Effector memory CD4-positive, alpha-beta T cell (primary cell): ENCODE data around the gene PBXIP1.

ENCODE experiments used
- DNase-seq, 3 donors: peaks; one replicate each; pipeline ENCODE4 v3.0.0-alpha.2; 2020
- H3K27ac ChIP-seq: 2 replicates; pipeline ENCODE4 v1.7.0; 2013; ENCODE audit warnings: mild to moderate bottlenecking, low read length, moderate library complexity; ENCODE audit not compliant: insufficient read depth, poor library complexity, severe bottlenecking
- H3K27me3 ChIP-seq: replicated peaks from 2 replicates; pipeline ENCODE4 v1.7.0; 2013; ENCODE audit warnings: mild to moderate bottlenecking, low read length; ENCODE audit not compliant: insufficient read depth, control insufficient read depth, poor library complexity, severe bottlenecking
- H3K36me3 ChIP-seq: 2 replicates; pipeline ENCODE4 v1.7.0; 2013; ENCODE audit warnings: mild to moderate bottlenecking, low read length, moderate library complexity; ENCODE audit not compliant: control insufficient read depth, insufficient read depth
- H3K4me1 ChIP-seq: 2 replicates; pipeline ENCODE4 v1.7.0; 2013; ENCODE audit warnings: low read length, mild to moderate bottlenecking; ENCODE audit not compliant: control insufficient read depth, insufficient read depth, poor library complexity, severe bottlenecking
- H3K4me3 ChIP-seq: 2 replicates; pipeline ENCODE4 v1.7.0; 2013; ENCODE audit warnings: low read length, low read depth, mild to moderate bottlenecking; ENCODE audit not compliant: insufficient read depth, poor library complexity, severe bottlenecking
- H3K9me3 ChIP-seq: 2 replicates; pipeline ENCODE4 v1.7.0; 2013; ENCODE audit warnings: mild to moderate bottlenecking, low read length, moderate library complexity; ENCODE audit not compliant: control insufficient read depth

Gene PBXIP1

GRCh38 chr1:154895798-154896197 lies 60.1 kb downstream of the PBXIP1 start:
- no peak overlapping the region for H3K27ac ChIP-seq
- H3K4me3 ChIP-seq: no peak overlapping the region
- H3K36me3 ChIP-seq: no peaks in the 10 kb centered on the region
- H3K4me1 ChIP-seq: no peaks in the 10 kb centered on the region
- H3K9me3 ChIP-seq: no peaks in the 10 kb centered on the region
- DNase-seq: no peak
- no peaks in the 10 kb centered on the region for H3K27me3 ChIP-seq
